Ramos (cell line): ENCODE data around the gene BOC.

ENCODE experiments used
- in situ Hi-C: fragments of 300-500 bp; cut with MboI; formaldehyde crosslinking; loops from one replicate; pipeline ENCODE4 v1.14.3; 2022; ENCODE audit warnings: low sequenced_read_pairs; ENCODE audit not compliant: unreplicated experiment

BOC gene

GRCh38 chr3:113278599-113278955 is 67.2 kb downstream of the BOC start:
- in situ Hi-C loops = loop anchor here (25.0 kb wide), 1 partner anchor 641 kb away; the partner anchor contains the start of gene CCDC80

GRCh38 chr3:113279686-113280085 is 68.3 kb downstream of the BOC start:
- in situ Hi-C loops = loop anchor here (25.0 kb wide), 1 partner anchor 642 kb away; the partner anchor contains the start of gene CCDC80

- in situ Hi-C loops = loop anchor here (25.0 kb wide), 1 partner anchor 646 kb away; the partner anchor contains the start of gene CCDC80
Observed at GRCh38 chr3:113283306-113283705, 71.9 kb downstream of the BOC start.

- in situ Hi-C loops = loop anchor here (25.0 kb wide), 1 partner anchor 647 kb away; the partner anchor contains the start of gene CCDC80
Observed at GRCh38 chr3:113284453-113285050, 73.2 kb downstream of the BOC start.

GRCh38 chr3:113285226-113285625 is 73.9 kb downstream of the BOC start:
- in situ Hi-C loops = loop anchor here (25.0 kb wide), 1 partner anchor 648 kb away; the partner anchor contains the start of gene CCDC80

- in situ Hi-C loops = loop anchor here (25.0 kb wide), 1 partner anchor 648 kb away; the partner anchor contains the start of gene CCDC80
Observed at GRCh38 chr3:113285741-113286140, 74.4 kb downstream of the BOC start.

- in situ Hi-C loops = loop anchor here (25.0 kb wide), 1 partner anchor 649 kb away; the partner anchor contains the start of gene CCDC80
Observed at GRCh38 chr3:113286524-113286923, 75.2 kb downstream of the BOC start.

- in situ Hi-C loops = loop anchor here (25.0 kb wide), 1 partner anchor 650 kb away; the partner anchor contains the start of gene CCDC80
Observed at GRCh38 chr3:113287111-113287802, 75.9 kb downstream of the BOC start.

GRCh38 chr3:113287803-113288648 is 76.7 kb downstream of the BOC start:
- in situ Hi-C loops = loop anchor here (25.0 kb wide), 1 partner anchor 651 kb away; the partner anchor contains the start of gene CCDC80

- in situ Hi-C loops = loop anchor here (25.0 kb wide), 1 partner anchor 652 kb away; the partner anchor contains the start of gene CCDC80
Observed at GRCh38 chr3:113288881-113289280, 77.5 kb downstream of the BOC start.

GRCh38 chr3:113291572-113291971 is 80.2 kb downstream of the BOC start:
- in situ Hi-C loops = loop anchor here (25.0 kb wide), 1 partner anchor 654 kb away; the partner anchor contains the start of gene CCDC80

GRCh38 chr3:113292933-113293332 is 81.6 kb downstream of the BOC start:
- in situ Hi-C loops = loop anchor here (25.0 kb wide), 1 partner anchor 656 kb away; the partner anchor contains the start of gene CCDC80

- in situ Hi-C loops = loop anchor here (25.0 kb wide), 1 partner anchor 656 kb away; the partner anchor contains the start of gene CCDC80
Observed at GRCh38 chr3:113293348-113293747, 82.0 kb downstream of the BOC start.

- in situ Hi-C loops = loop anchor here (25.0 kb wide), 1 partner anchor 658 kb away; the partner anchor contains the start of gene CCDC80
Observed at GRCh38 chr3:113295463-113295862, 84.1 kb downstream of the BOC start.

- in situ Hi-C loops = loop anchor here (25.0 kb wide), 1 partner anchor 660 kb away; the partner anchor contains the start of gene CCDC80
Observed at GRCh38 chr3:113297287-113297686, 85.9 kb downstream of the BOC start.

GRCh38 chr3:113297841-113298240 is 86.5 kb downstream of the BOC start:
- in situ Hi-C loops = loop anchor here (25.0 kb wide), 1 partner anchor 661 kb away; the partner anchor contains the start of gene CCDC80

- in situ Hi-C loops = no loop called here
Observed at GRCh38 chr3:113300596-113300995, 89.2 kb downstream of the BOC start.

GRCh38 chr3:113304102-113304501 is 92.7 kb downstream of the BOC start:
- in situ Hi-C loops = no loop called here

GRCh38 chr3:113304856-113305540 is 93.6 kb downstream of the BOC start:
- in situ Hi-C loops = no loop called here
